GM18507 (cell line): ENCODE measurements around the gene BMP4.

Experiments used
- DNase-seq: peaks from one replicate; pipeline ENCODE4 v3.0.0; 2011; ENCODE audit warnings: low read depth; ENCODE audit not compliant: insufficient read length; ENCODE audit errors: extremely low spot score
- FAIRE-seq: peaks from 2 replicates; lab custom pipeline; 2011; peaks lifted over from hg19 to GRCh38; lab: Jason Lieb, UNC

The BMP4 gene

GRCh38 chr14:53948205-53948884 lies 8.3 kb downstream of the BMP4 start:
- no peak for FAIRE-seq

GRCh38 chr14:53947452-53948204 lies 9.0 kb downstream of the BMP4 start:
- no peak for FAIRE-seq

More at GRCh38 chr14:53948205-53948884, 8.3 kb downstream of the BMP4 start:
- no peak for DNase-seq

GRCh38 chr14:53947094-53947445 lies 9.6 kb downstream of the BMP4 start:
- no peak for FAIRE-seq

More at GRCh38 chr14:53947452-53948204, 9.0 kb downstream of the BMP4 start:
- no peak for DNase-seq

GRCh38 chr14:53946404-53947093 lies 10.1 kb downstream of the BMP4 start:
- no peak for DNase-seq
- FAIRE-seq: no peak

More at GRCh38 chr14:53947094-53947445, 9.6 kb downstream of the BMP4 start:
- no peak for DNase-seq

- FAIRE-seq (no peak), DNase-seq (no peak)
Measured at GRCh38 chr14:53946071-53946403, 10.6 kb downstream of the BMP4 start.

GRCh38 chr14:53943751-53944083 lies 12.9 kb downstream of the BMP4 start:
- no peak for FAIRE-seq
- DNase-seq: no peak

GRCh38 chr14:53942970-53943750 lies 13.5 kb downstream of the BMP4 start:
- no peak for DNase-seq
- no peak for FAIRE-seq

GRCh38 chr14:53938136-53938837 lies 18.3 kb downstream of the BMP4 start:
- DNase-seq (no peak), FAIRE-seq (no peak)

- FAIRE-seq (no peak), DNase-seq (no peak)
Measured at GRCh38 chr14:53934778-53935414, 21.7 kb downstream of the BMP4 start.

- no peak for DNase-seq
- FAIRE-seq: no peak
Measured at GRCh38 chr14:53932966-53933365, 23.7 kb downstream of the BMP4 start.

- no peak for FAIRE-seq
Measured at GRCh38 chr14:53929871-53930715, 26.5 kb downstream of the BMP4 start.

GRCh38 chr14:53927171-53927570 lies 29.5 kb downstream of the BMP4 start:
- no peak for DNase-seq
- FAIRE-seq: no peak

More at GRCh38 chr14:53929871-53930715, 26.5 kb downstream of the BMP4 start:
- no peak for DNase-seq

GRCh38 chr14:53925201-53925766 lies 31.3 kb downstream of the BMP4 start:
- no peak for FAIRE-seq
- DNase-seq: no peak

GRCh38 chr14:53924753-53925152 lies 31.9 kb downstream of the BMP4 start:
- no peak for FAIRE-seq
- DNase-seq: no peak

GRCh38 chr14:53921027-53921426 lies 35.6 kb downstream of the BMP4 start:
- DNase-seq: no peak
- no peak for FAIRE-seq

- DNase-seq: no peak
- no peak for FAIRE-seq
Measured at GRCh38 chr14:53916239-53916638, 40.4 kb downstream of the BMP4 start.

- no peak for FAIRE-seq
- DNase-seq: no peak
Measured at GRCh38 chr14:53915364-53916014, 41.1 kb downstream of the BMP4 start.
